ENCODE results near the gene PLCE1.

The PLCE1 gene

GRCh38 chr10:94012834-94013233, 19.1 kb downstream of the PLCE1 start:
- no peaks in the 10 kb centered on the region for H3K9me3 ChIP-seq (replicated peaks; ENCODE audit: insufficient read depth, low read length)
- no peaks in the 10 kb centered on the region for H3K79me2 ChIP-seq (ENCODE audit: low read length)
- TF ChIP-seq EZH2phosphoT487 (IDR thresholded peaks at IDR 0.05; ENCODE audit: low read length) (no peak), EZH2 (optimal IDR thresholded peaks at IDR 0.05; ENCODE audit: low read depth, low read length) (no peak)

GRCh38 chr10:94013331-94013760, 19.6 kb downstream of the PLCE1 start:
- no peaks in the 10 kb centered on the region for H3K9me2 ChIP-seq (replicated peaks; ENCODE audit: insufficient read depth, low read length)
- H3K79me2 ChIP-seq (ENCODE audit: low read length) = no peaks in the 10 kb centered on the region
- no peaks in the 10 kb centered on the region for H3K4me1 ChIP-seq (ENCODE audit: low read length)
- no peaks in the 10 kb centered on the region for H3K36me3 ChIP-seq (replicated peaks; ENCODE audit: insufficient read depth, low read length)
- no peaks in the 10 kb centered on the region for H3K9me3 ChIP-seq (replicated peaks; ENCODE audit: insufficient read depth, low read length)
- no peak overlapping the region for H3K4me3 ChIP-seq (ENCODE audit: low read length)
- H3F3A ChIP-seq (ENCODE audit: insufficient read depth, low read length) = no peaks in the 10 kb centered on the region
- no peak overlapping the region for H2AFZ ChIP-seq (ENCODE audit: low read length)
- no peak overlapping the region for H3K4me2 ChIP-seq (ENCODE audit: low read depth, low read length)
- no peak overlapping the region for H3K9ac ChIP-seq (ENCODE audit: low read length)
- no peak overlapping the region for H3K27ac ChIP-seq (ENCODE audit: low read length)
- H3K27me3 ChIP-seq (replicated peaks; ENCODE audit: insufficient read depth, low read length) = no peaks in the 10 kb centered on the region
- TF ChIP-seq EZH2 (optimal IDR thresholded peaks at IDR 0.05; ENCODE audit: low read depth, low read length) (no peak), CTCF (IDR thresholded peaks at IDR 0.05; ENCODE audit: low read length) (no peak), EZH2phosphoT487 (IDR thresholded peaks at IDR 0.05; ENCODE audit: low read length) (no peak)
- H4K20me1 ChIP-seq (ENCODE audit: insufficient read depth, low read length) = no peaks in the 10 kb centered on the region
- DNase-seq = no peak

More at GRCh38 chr10:94012834-94013233, 19.1 kb downstream of the PLCE1 start:
- no peak overlapping the region for H3K9ac ChIP-seq (ENCODE audit: low read length)
- no peak overlapping the region for H3K4me2 ChIP-seq (ENCODE audit: low read depth, low read length)
- H3K9me2 ChIP-seq (replicated peaks; ENCODE audit: insufficient read depth, low read length) = no peaks in the 10 kb centered on the region
- H3K4me3 ChIP-seq (ENCODE audit: low read length) = no peak overlapping the region
- H3K27me3 ChIP-seq (replicated peaks; ENCODE audit: insufficient read depth, low read length) = no peaks in the 10 kb centered on the region
- H3K4me1 ChIP-seq (ENCODE audit: low read length) = no peaks in the 10 kb centered on the region
- H3F3A ChIP-seq (ENCODE audit: insufficient read depth, low read length) = no peaks in the 10 kb centered on the region
- H4K20me1 ChIP-seq (ENCODE audit: insufficient read depth, low read length) = no peaks in the 10 kb centered on the region
- H3K27ac ChIP-seq (ENCODE audit: low read length) = no peak overlapping the region
- no peak for DNase-seq
- H2AFZ ChIP-seq (ENCODE audit: low read length) = no peak overlapping the region
- H3K36me3 ChIP-seq (replicated peaks; ENCODE audit: insufficient read depth, low read length) = no peaks in the 10 kb centered on the region

- no peak for DNase-seq
- no peaks in the 10 kb centered on the region for H3K27me3 ChIP-seq (replicated peaks; ENCODE audit: insufficient read depth, low read length)
- H3K9me2 ChIP-seq (replicated peaks; ENCODE audit: insufficient read depth, low read length) = no peaks in the 10 kb centered on the region
- no peaks in the 10 kb centered on the region for H3K36me3 ChIP-seq (replicated peaks; ENCODE audit: insufficient read depth, low read length)
- H3K4me3 ChIP-seq (ENCODE audit: low read length) = no peak overlapping the region
- H3F3A ChIP-seq (ENCODE audit: insufficient read depth, low read length) = no peaks in the 10 kb centered on the region
- no peak overlapping the region for H3K4me2 ChIP-seq (ENCODE audit: low read depth, low read length)
- TF ChIP-seq CTCF (IDR thresholded peaks at IDR 0.05; ENCODE audit: low read length) (no peak), EZH2 (optimal IDR thresholded peaks at IDR 0.05; ENCODE audit: low read depth, low read length) (no peak), EZH2phosphoT487 (IDR thresholded peaks at IDR 0.05; ENCODE audit: low read length) (no peak)
- H3K9ac ChIP-seq (ENCODE audit: low read length) = no peak overlapping the region
- no peak overlapping the region for H2AFZ ChIP-seq (ENCODE audit: low read length)
- no peaks in the 10 kb centered on the region for H3K79me2 ChIP-seq (ENCODE audit: low read length)
- no peak overlapping the region for H3K27ac ChIP-seq (ENCODE audit: low read length)
- H3K9me3 ChIP-seq (replicated peaks; ENCODE audit: insufficient read depth, low read length) = no peaks in the 10 kb centered on the region
- no peaks in the 10 kb centered on the region for H4K20me1 ChIP-seq (ENCODE audit: insufficient read depth, low read length)
- H3K4me1 ChIP-seq (ENCODE audit: low read length) = no peaks in the 10 kb centered on the region
These were observed 20.6 kb downstream of the PLCE1 start for GRCh38 chr10:94014304-94014703.

All from MM.1S (cell line).